DOHH2 (cell line): ENCODE measurements around the gene TMEM132D.

Source experiments
- H3F3A ChIP-seq: fragments of 200-600 bp; sonication (generic), shearing (Covaris generic); 2 replicates; pipeline ENCODE4 v1.6.0; 2016; ENCODE audit warnings: antibody characterized with exemption, mild to moderate bottlenecking; ENCODE audit not compliant: control insufficient read depth, insufficient read depth
- H3K27ac ChIP-seq: fragments of 200-600 bp; sonication (generic); 2 replicates; pipeline ENCODE4 v1.5.1; 2014; ENCODE audit warnings: low read depth, mild to moderate bottlenecking, low read length, moderate library complexity
- H3K27me3 ChIP-seq: fragments of 200-600 bp; sonication (generic); 2 replicates; pipeline ENCODE4 v1.6.1; 2014; ENCODE audit warnings: mild to moderate bottlenecking, low read length, mixed read lengths; ENCODE audit not compliant: control insufficient read depth
- H3K36me3 ChIP-seq: fragments of 200-600 bp; sonication (generic); 2 replicates; pipeline ENCODE4 v1.6.1; 2014; ENCODE audit warnings: mild to moderate bottlenecking, low read length, moderate library complexity, mixed read lengths; ENCODE audit not compliant: control insufficient read depth
- H3K4me1 ChIP-seq: fragments of 200-600 bp; sonication (generic); 2 replicates; pipeline ENCODE4 v1.6.1; 2014; ENCODE audit warnings: mild to moderate bottlenecking, low read length, mixed read lengths; ENCODE audit not compliant: control insufficient read depth
- H3K4me2 ChIP-seq: fragments of 200-600 bp; sonication (generic); 2 replicates; pipeline ENCODE4 v1.6.0; 2014; ENCODE audit warnings: mild to moderate bottlenecking, low read length, moderate library complexity
- H3K4me3 ChIP-seq: fragments of 200-600 bp; sonication (generic); 2 replicates; pipeline ENCODE4 v1.5.1; 2014; ENCODE audit warnings: mild to moderate bottlenecking, low read length, mixed read lengths
- H3K79me2 ChIP-seq: fragments of 200-600 bp; sonication (generic); 2 replicates; pipeline ENCODE4 v1.6.1; 2014; ENCODE audit warnings: mild to moderate bottlenecking, low read length, mixed read lengths; ENCODE audit not compliant: control insufficient read depth
- H3K9me2 ChIP-seq: fragments of 200-600 bp; sonication (generic); replicated peaks from 2 replicates; pipeline ENCODE4 v1.6.1; 2014; ENCODE audit warnings: mild to moderate bottlenecking, low read length, mixed read lengths; ENCODE audit not compliant: control insufficient read depth
- H3K9me3 ChIP-seq: fragments of 200-600 bp; sonication (generic); 2 replicates; pipeline ENCODE4 v1.6.1; 2014; ENCODE audit warnings: antibody characterized with exemption, low read length, mixed read lengths; ENCODE audit not compliant: control insufficient read depth, insufficient read depth
- H4K20me1 ChIP-seq: fragments of 200-600 bp; sonication (generic); 2 replicates; pipeline ENCODE4 v1.6.0; 2014; ENCODE audit warnings: low read depth, mild to moderate bottlenecking, antibody characterized with exemption, low read length, moderate library complexity; ENCODE audit not compliant: control insufficient read depth, insufficient read depth
- CTCF ChIP-seq: fragments of 200-600 bp; sonication (generic); IDR thresholded peaks from one replicate; pipeline ENCODE4 v1.5.1; 2014; ENCODE audit warnings: antibody characterized with exemption, mild to moderate bottlenecking, low read depth, low read length; ENCODE audit not compliant: poor library complexity, severe bottlenecking
- EZH2phosphoT487 ChIP-seq: fragments of 200-600 bp; sonication (generic); IDR thresholded peaks from 2 replicates; pipeline ENCODE4 v1.6.1; 2017; ENCODE audit warnings: borderline replicate concordance, mild to moderate bottlenecking, antibody characterized with exemption, low read length, moderate library complexity, mixed read lengths

Gene TMEM132D

GRCh38 chr12:129571901-129572494 is 331.8 kb downstream of the TMEM132D start:
- no peak overlapping the region for H3K4me2 ChIP-seq
- H3K27ac ChIP-seq, result no peak overlapping the region
- TF ChIP-seq CTCF (no peak), EZH2phosphoT487 (no peak)
- no peaks in the 10 kb centered on the region for H3F3A ChIP-seq
- H4K20me1 ChIP-seq, result no peaks in the 10 kb centered on the region
- no peaks in the 10 kb centered on the region for H3K9me2 ChIP-seq
- H3K27me3 ChIP-seq, result no peaks in the 10 kb centered on the region
- H3K9me3 ChIP-seq, result no peaks in the 10 kb centered on the region
- no peaks in the 10 kb centered on the region for H3K4me1 ChIP-seq
- H3K4me3 ChIP-seq, result no peak overlapping the region
- no peaks in the 10 kb centered on the region for H3K36me3 ChIP-seq
- H3K79me2 ChIP-seq, result no peaks in the 10 kb centered on the region

GRCh38 chr12:129570796-129571400 is 332.9 kb downstream of the TMEM132D start:
- Histone ChIP-seq H3K27me3 (no peaks in the 10 kb centered on the region), H3K9me2 (no peaks in the 10 kb centered on the region), H4K20me1 (no peaks in the 10 kb centered on the region), H3K4me3 (no peak overlapping the region), H3F3A (no peaks in the 10 kb centered on the region), H3K4me2 (no peak overlapping the region), H3K9me3 (no peaks in the 10 kb centered on the region), H3K4me1 (no peaks in the 10 kb centered on the region), H3K36me3 (no peaks in the 10 kb centered on the region), H3K27ac (no peak overlapping the region), H3K79me2 (no peaks in the 10 kb centered on the region)
- TF ChIP-seq EZH2phosphoT487 (no peak), CTCF (no peak)

- no peaks in the 10 kb centered on the region for H3K9me3 ChIP-seq
- H3K9me2 ChIP-seq, result no peaks in the 10 kb centered on the region
- H3K79me2 ChIP-seq, result no peaks in the 10 kb centered on the region
- H3K36me3 ChIP-seq, result no peaks in the 10 kb centered on the region
- H3K4me2 ChIP-seq, result no peak overlapping the region
- TF ChIP-seq CTCF (no peak), EZH2phosphoT487 (no peak)
- no peaks in the 10 kb centered on the region for H3K27me3 ChIP-seq
- no peak overlapping the region for H3K4me3 ChIP-seq
- H4K20me1 ChIP-seq, result no peaks in the 10 kb centered on the region
- H3K27ac ChIP-seq, result no peak overlapping the region
- H3F3A ChIP-seq, result no peaks in the 10 kb centered on the region
- no peaks in the 10 kb centered on the region for H3K4me1 ChIP-seq
Observed at GRCh38 chr12:129566800-129567199, 337.0 kb downstream of the TMEM132D start.

- Histone ChIP-seq H3K4me3 (no peak overlapping the region), H3K27me3 (no peaks in the 10 kb centered on the region), H3K9me3 (no peaks in the 10 kb centered on the region), H3F3A (no peaks in the 10 kb centered on the region), H3K4me2 (no peak overlapping the region), H3K9me2 (no peaks in the 10 kb centered on the region), H3K36me3 (no peaks in the 10 kb centered on the region), H3K4me1 (no peaks in the 10 kb centered on the region), H3K27ac (no peak overlapping the region), H3K79me2 (no peaks in the 10 kb centered on the region), H4K20me1 (no peaks in the 10 kb centered on the region)
- TF ChIP-seq CTCF (no peak), EZH2phosphoT487 (no peak)
Observed at GRCh38 chr12:129564768-129565167, 339.1 kb downstream of the TMEM132D start.
